ENCODE measurements around the gene SLC29A1.
A peak's percentile ranks its signal among the peaks of the same experiment; 100 is the strongest.

SLC29A1 gene

GRCh38 chr6:44234101-44235025 lies 11.0 kb downstream of the SLC29A1 start:
- no peak for DNase-seq (ENCODE audit: low read depth in 2 of 2, low spot score in 1 of 2)

- DNase-seq (ENCODE audit: low read depth in 2 of 2, low spot score in 1 of 2) = no peak
Observed at GRCh38 chr6:44235269-44235668, 11.9 kb downstream of the SLC29A1 start.

DNA sequence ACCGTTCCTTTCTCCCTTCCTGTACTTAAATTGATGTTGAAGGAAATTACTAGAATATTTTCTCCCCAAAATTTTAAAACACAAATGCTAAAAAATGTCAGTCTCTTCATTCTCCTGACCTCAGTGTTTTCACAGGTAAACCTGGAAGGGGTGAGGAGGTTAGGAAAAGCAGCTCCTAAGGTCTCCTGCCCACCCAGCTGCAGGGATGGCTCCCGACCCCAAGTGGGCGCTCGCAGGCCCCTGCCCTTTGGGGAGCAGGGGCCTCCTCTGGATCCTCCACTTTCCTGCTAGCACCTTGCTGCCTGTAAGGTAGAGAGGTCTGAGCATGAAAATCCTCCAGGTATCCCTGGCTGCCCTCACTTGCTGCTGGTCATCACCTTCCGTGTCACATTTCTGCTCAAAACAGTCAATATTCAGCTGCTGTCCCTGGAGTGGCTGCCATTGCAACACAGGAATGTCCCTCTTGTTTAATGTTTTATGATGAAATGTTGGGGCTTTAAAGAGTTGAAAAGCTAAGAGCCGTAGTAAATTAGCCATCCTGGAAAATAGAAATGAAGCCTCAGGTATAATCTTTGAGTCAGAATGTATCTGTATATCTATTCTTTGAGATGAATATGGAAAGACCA lies 12.6 kb downstream of the SLC29A1 start:
- no peak for DNase-seq (ENCODE audit: low read depth in 2 of 2, low spot score in 1 of 2)

GRCh38 chr6:44237021-44237812 lies 13.8 kb downstream of the SLC29A1 start:
- peak; percentile 43 to 57 for DNase-seq (ENCODE audit: low read depth in 2 of 2, low spot score in 1 of 2)

- DNase-seq (ENCODE audit: low read depth in 2 of 2, low spot score in 1 of 2) = peak; percentile 55 to 56
Observed at GRCh38 chr6:44237813-44238433, 14.5 kb downstream of the SLC29A1 start.

DNA sequence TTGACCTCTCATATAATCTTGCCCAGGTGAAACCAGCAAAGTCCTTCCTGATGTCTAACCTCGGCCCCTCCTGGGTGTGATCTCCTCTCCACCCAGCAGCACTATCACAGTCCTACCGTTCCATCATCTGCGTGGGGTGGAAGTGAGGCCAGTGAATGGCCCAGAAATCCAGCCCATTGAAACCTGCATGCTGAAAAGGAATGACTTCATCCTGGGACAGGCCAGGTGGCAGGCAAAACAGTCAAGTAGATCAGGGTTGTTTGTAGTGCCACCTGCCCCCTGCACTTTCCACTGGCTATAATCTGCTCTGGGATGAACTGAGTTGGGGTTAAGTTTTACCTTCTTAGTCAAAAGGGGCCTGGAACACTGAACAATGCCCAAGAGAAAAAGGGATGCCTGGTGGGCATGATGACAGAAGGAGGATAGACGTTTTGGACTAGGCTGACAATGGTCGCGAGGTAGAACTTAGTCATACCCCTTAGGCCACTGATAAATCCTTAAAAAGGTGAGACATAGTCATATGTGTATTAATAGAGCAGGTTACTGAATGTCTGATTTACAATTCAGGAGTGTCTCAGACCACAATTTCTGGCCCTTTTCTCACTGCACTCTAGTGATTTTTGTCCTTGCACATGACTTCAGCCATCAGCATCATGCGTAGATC lies 15.4 kb downstream of the SLC29A1 start:
- DNase-seq (ENCODE audit: low read depth in 2 of 2, low spot score in 1 of 2) = no peak

DNA sequence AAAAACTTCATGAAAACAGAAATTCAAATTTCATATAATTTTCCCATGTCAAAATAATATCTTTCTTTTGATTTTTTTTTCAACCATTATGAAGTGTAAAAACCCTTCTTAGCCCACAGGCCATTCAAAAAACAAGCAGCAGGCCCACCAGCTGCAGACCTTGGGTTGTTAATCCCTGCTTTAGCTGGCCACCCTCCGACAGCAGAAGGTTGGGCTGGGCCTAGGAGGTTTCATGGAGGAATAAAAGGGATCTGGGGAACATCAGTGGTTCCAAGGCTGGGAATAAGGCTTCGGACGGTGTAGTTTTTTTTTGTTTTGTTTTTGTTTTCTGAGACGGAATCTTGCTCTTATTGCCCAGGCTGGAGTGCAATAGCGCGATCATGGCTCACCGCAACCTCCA lies 19.9 kb downstream of the SLC29A1 start:
- DNase-seq (ENCODE audit: low read depth in 2 of 2, low spot score in 1 of 2) = no peak

DNA sequence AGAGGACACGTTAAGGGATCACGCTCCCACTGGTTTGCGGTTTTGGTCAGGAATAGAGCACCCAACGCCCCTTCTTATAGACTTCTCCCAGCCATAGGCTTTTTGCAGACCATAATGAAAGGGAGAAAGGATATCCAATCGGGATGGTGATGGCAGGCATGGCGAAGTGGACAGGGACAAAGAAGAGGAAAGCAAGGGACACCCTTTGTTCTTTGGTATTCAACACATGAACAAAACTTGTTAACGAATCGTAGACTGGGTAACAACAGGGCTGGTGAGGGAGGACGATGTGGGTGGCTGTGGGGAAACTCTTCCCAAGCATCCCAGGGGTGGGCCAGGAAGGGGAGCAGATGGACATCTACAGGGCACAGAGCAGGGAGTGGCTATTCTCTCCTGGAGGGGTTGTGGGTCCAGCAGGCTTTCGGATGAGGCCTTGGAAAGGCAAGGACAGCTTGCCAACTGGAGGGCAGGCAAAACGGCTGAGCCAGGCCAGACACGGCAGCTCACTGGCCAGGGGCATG lies 22.1 kb downstream of the SLC29A1 start:
- DNase-seq (ENCODE audit: low read depth in 2 of 2, low spot score in 1 of 2) = no peak

- DNase-seq (ENCODE audit: low read depth in 2 of 2, low spot score in 1 of 2) = peak; percentile 70 to 75
Observed at GRCh38 chr6:44245912-44246662, 22.7 kb downstream of the SLC29A1 start.

GRCh38 chr6:44246663-44247337 lies 23.4 kb downstream of the SLC29A1 start, which contains the start of gene HSP90AB1:
Gene HSP90AB1 (plus strand): TSS chr6:44247101. CDS start chr6:44248630, 1,529 bp downstream.
- DNase-seq (ENCODE audit: low read depth in 2 of 2, low spot score in 1 of 2) = peak; percentile 96

DNA sequence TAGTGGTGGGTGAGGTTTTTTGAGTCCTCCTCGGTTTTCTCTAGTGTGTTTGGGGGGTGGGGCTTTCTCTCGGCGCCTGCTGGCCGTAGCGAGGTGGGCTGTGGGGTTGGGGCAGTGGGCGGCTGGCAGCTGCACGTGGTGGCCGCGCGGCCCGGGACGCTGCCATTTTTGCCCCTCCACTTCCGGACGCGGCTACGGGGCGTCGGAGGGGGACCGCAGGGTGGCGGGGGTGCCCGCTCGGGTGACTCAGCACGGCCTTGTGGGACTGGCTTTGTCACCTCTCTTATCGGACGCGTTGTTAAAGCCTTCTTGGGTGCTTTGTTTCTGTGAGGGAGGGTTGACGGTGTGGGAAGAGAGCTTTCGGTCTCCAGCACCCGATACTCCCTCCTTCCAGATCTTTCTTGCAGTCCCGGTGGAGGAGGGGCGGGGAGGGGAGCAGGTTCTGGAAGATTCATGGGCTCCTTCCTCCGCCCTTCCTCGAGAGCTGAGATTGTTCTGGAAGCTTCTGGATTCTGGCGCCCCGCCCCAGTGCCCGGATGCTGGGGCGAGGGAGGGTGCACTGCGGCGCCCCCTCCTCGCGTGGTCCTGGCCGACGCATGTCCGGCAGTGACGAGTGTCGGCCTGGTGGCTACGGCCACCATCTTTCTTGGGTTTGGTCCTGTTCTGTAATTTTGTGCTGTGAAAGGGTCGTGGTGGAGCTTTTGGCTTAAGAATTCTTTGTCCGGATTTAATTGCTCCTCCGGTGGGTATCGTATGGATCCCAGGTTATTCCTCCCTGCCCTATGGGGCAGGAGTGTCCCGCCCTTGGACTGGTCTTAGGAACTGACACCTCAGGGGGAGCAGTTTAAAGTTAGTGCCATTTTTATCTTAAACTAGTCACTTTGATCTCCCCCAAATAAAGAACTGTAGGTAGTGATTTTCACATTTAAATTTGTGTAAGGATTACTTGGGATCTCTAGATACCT lies 24.2 kb downstream of the SLC29A1 start:
- DNase-seq (ENCODE audit: low read depth in 2 of 2, low spot score in 1 of 2) = peak; percentile 83 to 91

- DNase-seq (ENCODE audit: low read depth in 2 of 2, low spot score in 1 of 2) = no peak
Observed at GRCh38 chr6:44248579-44248978, 25.2 kb downstream of the SLC29A1 start.

GRCh38 chr6:44249082-44249748 lies 25.8 kb downstream of the SLC29A1 start:
- DNase-seq (ENCODE audit: low read depth in 2 of 2, low spot score in 1 of 2) = no peak

GRCh38 chr6:44250067-44250717 lies 26.8 kb downstream of the SLC29A1 start:
- no peak for DNase-seq (ENCODE audit: low read depth in 2 of 2, low spot score in 1 of 2)

DNA sequence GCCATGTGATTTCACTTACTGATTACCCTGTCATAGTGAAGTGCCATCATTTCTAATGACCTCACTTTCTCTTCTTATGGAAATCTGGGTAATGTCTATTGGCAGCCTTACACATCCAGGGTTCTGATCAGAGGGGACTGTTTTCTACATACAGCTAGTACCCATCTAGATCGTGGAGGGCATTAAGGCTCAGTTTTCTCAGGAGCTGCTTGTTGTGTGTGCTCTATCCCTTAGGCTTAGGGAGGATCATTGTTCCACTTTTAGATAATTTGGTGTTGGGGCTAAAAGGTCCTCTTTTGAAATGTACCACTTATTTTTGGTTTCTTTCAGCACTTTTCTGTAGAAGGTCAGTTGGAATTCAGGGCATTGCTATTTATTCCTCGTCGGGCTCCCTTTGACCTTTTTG lies 27.3 kb downstream of the SLC29A1 start:
- DNase-seq (ENCODE audit: low read depth in 2 of 2, low spot score in 1 of 2) = no peak

DNA sequence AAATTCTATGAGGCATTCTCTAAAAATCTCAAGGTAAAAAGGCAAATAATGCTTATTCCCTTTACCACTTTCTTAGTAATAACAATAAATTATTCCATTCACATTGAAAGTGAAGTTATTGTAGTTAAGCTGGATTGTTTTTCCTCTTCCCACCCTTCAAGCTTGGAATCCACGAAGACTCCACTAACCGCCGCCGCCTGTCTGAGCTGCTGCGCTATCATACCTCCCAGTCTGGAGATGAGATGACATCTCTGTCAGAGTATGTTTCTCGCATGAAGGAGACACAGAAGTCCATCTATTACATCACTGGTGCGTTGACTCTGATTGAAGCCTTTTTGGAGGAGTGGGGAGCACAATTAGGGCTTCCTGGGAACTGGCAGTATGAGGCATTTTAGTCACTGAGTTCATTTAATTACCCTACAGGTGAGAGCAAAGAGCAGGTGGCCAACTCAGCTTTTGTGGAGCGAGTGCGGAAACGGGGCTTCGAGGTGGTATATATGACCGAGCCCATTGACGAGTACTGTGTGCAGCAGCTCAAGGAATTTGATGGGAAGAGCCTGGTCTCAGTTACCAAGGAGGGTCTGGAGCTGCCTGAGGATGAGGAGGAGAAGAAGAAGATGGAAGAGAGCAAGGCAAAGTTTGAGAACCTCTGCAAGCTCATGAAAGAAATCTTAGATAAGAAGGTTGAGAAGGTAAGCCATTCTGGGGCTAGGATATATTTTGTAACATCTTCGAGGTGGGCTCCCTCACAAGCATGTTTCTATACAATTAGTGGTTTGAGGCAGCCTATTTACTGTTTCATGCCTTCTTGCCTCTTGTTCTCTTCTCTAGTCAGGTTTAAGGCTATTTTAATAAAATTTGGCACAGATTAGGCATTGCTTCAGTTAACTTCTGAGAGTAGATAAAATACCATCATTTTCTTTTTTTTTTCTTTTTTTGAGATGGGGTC lies 28.5 kb downstream of the SLC29A1 start:
- no peak for DNase-seq (ENCODE audit: low read depth in 2 of 2, low spot score in 1 of 2)

Data from stimulated activated CD8-positive, alpha-beta memory T cell treated with anti-CD3 and anti-CD28 coated beads, Interleukin-4, amount 100 ng/mL, for 4 hours (primary cell).